A549 (cell line): ENCODE measurements around the gene SDC3. TPM values are rescaled to one million over a fixed set of nuclear protein-coding genes. Genes with fewer than 3 reads are reported as not detected.

Experiments
- ATAC-seq, 2 experiments: fragments of 200-7000 bp in 1 of 2; fragments of >200 bp in 1 of 2; cut with Nextera tagmentation in 1 of 2; cut with Tn5 transposase in 1 of 2; 3 replicates each; pipeline versions ENCODE4 v1.8.0 to v1.9.1; 2018 to 2020; ENCODE audit warnings: mild to moderate bottlenecking in 1 of 2, moderate library complexity in 1 of 2
- CTCF ChIA-PET: fragments of 300-600 bp; sonication (Branson Sonifier 250); formaldehyde crosslinking; extraction: SDS; loops from one replicate; lab custom pipeline; 2021; ENCODE audit warnings: antibody characterized with exemption, inconsistent platforms; lab: Yijun Ruan, JAX
- POLR2A ChIA-PET: fragments of 350-600 bp; formaldehyde crosslinking; extraction: SDS; loops from one replicate; lab custom pipeline; 2021; ENCODE audit warnings: antibody characterized with exemption, inconsistent platforms; lab: Yijun Ruan, JAX
- DNase-seq, 2 experiments: peaks; one replicate each; pipeline versions ENCODE4 v3.0.0 to v3.0.0-alpha.2; 2011 to 2016; ENCODE audit warnings: low read depth in 1 of 2, low spot score in 1 of 2
- FAIRE-seq: peaks from 2 replicates; lab custom pipeline; 2011; peaks lifted over from hg19 to GRCh38; lab: Jason Lieb, UNC
- H3K27ac ChIP-seq, 2 experiments: fragments of >200 bp; sonication (Bioruptor Twin); formaldehyde crosslinking; 3 replicates each; pipeline ENCODE4 v1.5.1; 2016 to 2017
- H3K4me1 ChIP-seq: fragments of >200 bp; sonication (Bioruptor Twin); formaldehyde crosslinking; 3 replicates; pipeline ENCODE4 v1.6.1; 2016
- H3K4me2 ChIP-seq: fragments of >200 bp; sonication (Bioruptor Twin); formaldehyde crosslinking; 3 replicates; pipeline ENCODE4 v1.6.1; 2016
- H3K4me3 ChIP-seq: fragments of >200 bp; sonication (Bioruptor Twin); formaldehyde crosslinking; 3 replicates; pipeline ENCODE4 v1.5.1; 2016
- H3K9me3 ChIP-seq: fragments of >200 bp; sonication (Bioruptor Twin); formaldehyde crosslinking; 3 replicates; pipeline ENCODE4 v1.6.1; 2016
- CHD4 ChIP-seq: fragments of 200-600 bp; sonication (generic); IDR thresholded peaks from 2 replicates; pipeline ENCODE4 v1.6.1; 2016; ENCODE audit warnings: antibody characterized with exemption, mild to moderate bottlenecking, borderline replicate concordance
- CTCF ChIP-seq: fragments of >200 bp; sonication (Bioruptor Twin); formaldehyde crosslinking; IDR thresholded peaks from 3 replicates; pipeline ENCODE4 v1.5.1; 2016
- ELK1 ChIP-seq: fragments of 150-350 bp; IDR thresholded peaks from 2 replicates; pipeline ENCODE4 v1.6.1; 2014; ENCODE audit warnings: low read depth, mild to moderate bottlenecking, low read length
- HDAC2 ChIP-seq: fragments of 200-600 bp; sonication (generic); IDR thresholded peaks from 2 replicates; pipeline ENCODE4 v1.6.1; 2016
- HEYL ChIP-seq: fragments of 250-450 bp; sonication (Bioruptor Pico); IDR thresholded peaks from 2 replicates; pipeline ENCODE4 v1.8.0; 2021; ENCODE audit warnings: mild to moderate bottlenecking, moderate library complexity
- HOXA7 ChIP-seq: fragments of 250-450 bp; sonication (Bioruptor Pico); IDR thresholded peaks from 2 replicates; pipeline ENCODE4 v1.5.0; 2020; ENCODE audit warnings: mild to moderate bottlenecking, moderate library complexity
- HOXB13 ChIP-seq: fragments of 250-450 bp; sonication (Bioruptor Pico); IDR thresholded peaks from 2 replicates; pipeline ENCODE4 v1.5.0; 2020; ENCODE audit warnings: low read depth, mild to moderate bottlenecking, moderate library complexity
- JUNB ChIP-seq: fragments of >200 bp; sonication (Bioruptor Twin); formaldehyde crosslinking; IDR thresholded peaks from 2 replicates; pipeline ENCODE4 v1.6.1; 2016
- KDM1A ChIP-seq: fragments of 200-600 bp; sonication (generic); IDR thresholded peaks from 2 replicates; pipeline ENCODE4 v1.6.1; 2016; ENCODE audit warnings: low read depth, mild to moderate bottlenecking
- MAZ ChIP-seq: fragments of 150-350 bp; IDR thresholded peaks from 2 replicates; pipeline ENCODE4 v1.6.1; 2014; ENCODE audit warnings: antibody characterized with exemption, low read depth, low read length, borderline replicate concordance
- NPAS2 ChIP-seq: fragments of 250-450 bp; sonication (Bioruptor Pico); IDR thresholded peaks from 2 replicates; pipeline ENCODE4 v1.8.0; 2022; ENCODE audit warnings: mild to moderate bottlenecking, moderate library complexity, borderline replicate concordance
- PBX3 ChIP-seq: IDR thresholded peaks from 2 replicates; pipeline ENCODE4 v1.6.1; 2012
- POLR2AphosphoS2 ChIP-seq: conservative IDR thresholded peaks from 2 replicates; pipeline ENCODE4 v1.6.1; 2012; ENCODE audit warnings: low read length, improper control_type of control experiment, inconsistent platforms
- RCOR1 ChIP-seq: fragments of 150-350 bp; IDR thresholded peaks from 2 replicates; pipeline ENCODE4 v1.6.1; 2014; ENCODE audit warnings: antibody characterized with exemption, low read length, low read depth
- REST ChIP-seq: fragments of 200-600 bp; sonication (generic); IDR thresholded peaks from 2 replicates; pipeline ENCODE4 v1.6.1; 2016; ENCODE audit warnings: antibody characterized with exemption, mild to moderate bottlenecking, moderate library complexity
- RFX5 ChIP-seq: fragments of 450-650 bp; IDR thresholded peaks from 2 replicates; pipeline ENCODE4 v1.7.1; 2014; ENCODE audit warnings: antibody characterized with exemption, mild to moderate bottlenecking, moderate library complexity
- ZFP36 ChIP-seq: fragments of 450-650 bp; IDR thresholded peaks from 2 replicates; pipeline ENCODE4 v1.6.1; 2014; ENCODE audit warnings: borderline replicate concordance; ENCODE audit not compliant: partially characterized antibody
- WGBS: methylation state at CpG from one replicate; pipeline ENCODE4 v1.1.6; 2017; ENCODE audit errors: missing lambda C conversion rate; 5-methylcytosine and 5-hydroxymethylcytosine counted together
- polyA plus RNA-seq, 4 experiments: library from polyadenylated mRNA; depleted of rRNA in 3 of 4; stranded (reverse); fragments of >200 nt; fragmentation: RNase III in 1 of 4; extraction: RNeasy Plus Mini Kit Qiagen cat#74134 plus additional on column Dnase treatment in 1 of 4; gene quantifications; 2 replicates in 3 of 4; 3 replicates in 1 of 4; pipeline ENCODE4 v1.2.3, GENCODE V29; 2011 to 2017
- TF ChIP-seq, protein P1 (sequence below): fragments of 450-650 bp; IDR thresholded peaks from 2 replicates; pipeline ENCODE4 v1.6.1; 2014; ENCODE audit warnings: antibody characterized with exemption
- TF ChIP-seq, protein P2 (sequence below): fragments of >200 bp; sonication (Bioruptor Twin); formaldehyde crosslinking; IDR thresholded peaks from 2 replicates; pipeline ENCODE4 v1.6.1; 2016

Gene SDC3
- polyA plus RNA-seq, 2 of the 4 experiments (the other 2 are of a cell fraction) = 2.0 to 8.9 TPM

GRCh38 chr1:30904191-30904961, 4.2 kb downstream of the SDC3 start:
- no peak overlapping the region for H3K27ac ChIP-seq
- no peak overlapping the region for H3K4me2 ChIP-seq
- peaks cover 37% of the 10 kb centered on the region for H3K4me1 ChIP-seq
- WGBS = 64% methylated on average over 11 of the region's 11 CpGs
- POLR2A ChIA-PET = no interaction called here
- no peak for DNase-seq
- H3K9me3 ChIP-seq = no peaks in the 10 kb centered on the region
- TF ChIP-seq HOXA7 (CRISPR knock-in tag) (no peak), JUNB (no peak), RFX5 (no peak), ZFP36 (peak; percentile 63), PBX3 (no peak)
- TF ChIP-seq, protein P1, sequence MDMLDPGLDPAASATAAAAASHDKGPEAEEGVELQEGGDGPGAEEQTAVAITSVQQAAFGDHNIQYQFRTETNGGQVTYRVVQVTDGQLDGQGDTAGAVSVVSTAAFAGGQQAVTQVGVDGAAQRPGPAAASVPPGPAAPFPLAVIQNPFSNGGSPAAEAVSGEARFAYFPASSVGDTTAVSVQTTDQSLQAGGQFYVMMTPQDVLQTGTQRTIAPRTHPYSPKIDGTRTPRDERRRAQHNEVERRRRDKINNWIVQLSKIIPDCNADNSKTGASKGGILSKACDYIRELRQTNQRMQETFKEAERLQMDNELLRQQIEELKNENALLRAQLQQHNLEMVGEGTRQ = no peak
- TF ChIP-seq, all 56 proteins: peak for 1
- no peak overlapping the region for H3K4me3 ChIP-seq
- no peak for ATAC-seq
- CTCF ChIA-PET = interaction anchor here (1.2 to 5.8 kb wide), 4 partner anchors 8 to 185 kb away, joined by 3 to 83 read pairs (median 20); no protein-coding TSS in a partner anchor
- FAIRE-seq = no peak

GRCh38 chr1:30903343-30904034, 5.1 kb downstream of the SDC3 start:
- WGBS = 89% methylated on average over 7 of the region's 8 CpGs
- peak; percentile 40 to 47; a peak in 3 of 6 replicates for ATAC-seq
- CTCF ChIA-PET = interaction anchor here (1.0 to 5.8 kb wide), 6 partner anchors 9 to 184 kb away, joined by 3 to 83 read pairs (median 8); no protein-coding TSS in a partner anchor

DNA sequence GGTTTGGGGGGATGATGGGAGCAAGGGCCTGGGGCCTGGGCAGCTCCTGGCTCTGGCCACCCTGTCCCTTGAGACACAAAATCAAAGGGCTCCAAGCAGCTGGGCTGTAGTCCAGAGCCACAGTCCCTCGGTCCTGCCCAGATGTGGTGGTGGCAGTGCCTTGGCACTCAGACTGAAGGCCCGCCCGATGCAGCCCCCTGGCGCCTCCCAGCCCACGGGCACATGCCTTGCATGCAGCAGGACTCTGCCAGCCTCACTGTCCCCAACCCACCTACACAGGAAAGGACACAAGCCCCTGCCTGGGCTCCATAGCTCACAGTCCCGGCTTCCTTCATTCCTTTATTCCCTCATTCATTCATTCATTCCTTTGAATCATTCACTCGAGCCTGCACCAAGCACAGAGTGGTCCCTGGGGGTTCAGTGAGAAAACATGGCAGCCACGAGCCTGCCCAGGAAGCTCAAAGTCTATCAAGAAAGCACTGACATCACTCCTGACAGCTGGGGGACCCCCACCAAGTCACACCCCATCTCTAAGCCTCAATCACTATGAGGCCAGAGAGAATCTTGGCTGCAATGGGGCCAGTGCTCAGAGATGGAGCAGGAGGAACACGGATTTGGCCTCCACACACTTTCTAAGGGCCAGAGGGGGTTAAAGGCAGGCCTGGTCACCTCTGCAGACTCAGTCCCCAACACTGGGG, 5.8 kb downstream of the SDC3 start:
- WGBS = 72% methylated on average over 5 of the region's 9 CpGs
- DNase-seq (no peak), FAIRE-seq (no peak), ATAC-seq (no peak; a peak in 1 of 6 replicates)
- POLR2A ChIA-PET = no interaction called here
- Histone ChIP-seq H3K9me3 (no peaks in the 10 kb centered on the region), H3K4me2 (peak overlapping the region; percentile 51), H3K4me3 (no peak overlapping the region), H3K27ac (peak overlapping the region; percentile 50 to 79; a peak in 5 of 6 replicates), H3K4me1 (peaks cover 31% of the 10 kb centered on the region)
- CTCF ChIA-PET = interaction anchor here (1.0 to 5.8 kb wide), 4 partner anchors 9 to 101 kb away, joined by 4 to 83 read pairs (median 18); no protein-coding TSS in a partner anchor
- TF ChIP-seq CHD4 (no peak), HDAC2 (no peak), CTCF (no peak), RCOR1 (no peak), HEYL (no peak), NPAS2 (CRISPR knock-in tag) (no peak), POLR2AphosphoS2 (no peak), JUNB (no peak), REST (no peak), MAZ (no peak)
- TF ChIP-seq, protein P2, sequence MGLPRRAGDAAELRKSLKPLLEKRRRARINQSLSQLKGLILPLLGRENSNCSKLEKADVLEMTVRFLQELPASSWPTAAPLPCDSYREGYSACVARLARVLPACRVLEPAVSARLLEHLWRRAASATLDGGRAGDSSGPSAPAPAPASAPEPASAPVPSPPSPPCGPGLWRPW = no peak

More at GRCh38 chr1:30903343-30904034, 5.1 kb downstream of the SDC3 start:
- Histone ChIP-seq H3K9me3 (no peaks in the 10 kb centered on the region), H3K4me3 (no peak overlapping the region), H3K4me2 (no peak overlapping the region), H3K4me1 (peaks cover 33% of the 10 kb centered on the region), H3K27ac (no peak overlapping the region)
- POLR2A ChIA-PET = no interaction called here
- no peak for FAIRE-seq
- DNase-seq = no peak
- TF ChIP-seq ELK1 (no peak), KDM1A (peak; percentile 84; the same call in 1 of the 2 replicates), HOXB13 (CRISPR knock-in tag) (no peak)
